BJ (cell line): Measurements from ENCODE around the gene COLEC12. TPM values are rescaled to one million over a fixed set of nuclear protein-coding genes. Genes with fewer than 3 reads are reported as not detected.

Experiments
- CTCF ChIA-PET: fragments of 350-600 bp; formaldehyde crosslinking; extraction: SDS; loops from one replicate; lab custom pipeline; 2021; ENCODE audit warnings: antibody characterized with exemption, inconsistent platforms; lab: Yijun Ruan, JAX
- POLR2A ChIA-PET: fragments of 300-600 bp; sonication (Branson Sonifier 250); formaldehyde crosslinking; extraction: SDS; loops from one replicate; lab custom pipeline; 2021; ENCODE audit warnings: antibody characterized with exemption; lab: Charles Lee
- DNase-seq: peaks from one replicate; pipeline ENCODE4 v3.0.0-alpha.2; 2011; ENCODE audit warnings: low read depth
- H3K27me3 ChIP-seq: 2 replicates; pipeline ENCODE4 v1.6.0; 2011; ENCODE audit warnings: low read length; ENCODE audit not compliant: control insufficient read depth, insufficient read depth
- H3K36me3 ChIP-seq: 2 replicates; pipeline ENCODE4 v1.5.1; 2011; ENCODE audit warnings: low read length; ENCODE audit not compliant: control insufficient read depth, insufficient read depth
- H3K4me3 ChIP-seq: 2 replicates; pipeline ENCODE4 v1.5.1; 2011; ENCODE audit warnings: low read depth, mild to moderate bottlenecking, control low read depth, low read length
- CTCF ChIP-seq: IDR thresholded peaks from 2 replicates; pipeline ENCODE4 v1.5.1; 2011; ENCODE audit warnings: low read depth, mild to moderate bottlenecking, control low read depth, inconsistent platforms, low read length, moderate library complexity; ENCODE audit not compliant: insufficient read depth
- polyA plus RNA-seq: library from polyadenylated mRNA; depleted of rRNA; stranded (reverse); fragments of >200 nt; gene quantifications from 2 replicates; pipeline ENCODE4 v1.2.3, GENCODE V29; 2011

COLEC12 gene
- polyA plus RNA-seq, 1 experiment = 41.1 TPM

GRCh38 chr18:463403-463802 is 37.1 kb downstream of the COLEC12 start:
- ChIA-PET CTCF (no interaction called here), POLR2A (no interaction called here)
- Histone ChIP-seq H3K36me3 (peaks cover 3% of the 10 kb centered on the region; the same call in 1 of the 2 replicates), H3K4me3 (no peak overlapping the region), H3K27me3 (no peaks in the 10 kb centered on the region)
- no peak for DNase-seq
- no peak for TF ChIP-seq CTCF

- no peak for TF ChIP-seq CTCF
- ChIA-PET CTCF (interaction anchor here (1.2 to 1.7 kb wide), 2 partner anchors 35 to 46 kb away, joined by 4 to 5 read pairs; no protein-coding TSS in a partner anchor), POLR2A (no interaction called here)
- no peak for DNase-seq
- no peak overlapping the region for H3K4me3 ChIP-seq
- H3K36me3 ChIP-seq = peaks cover 3% of the 10 kb centered on the region; the same call in 1 of the 2 replicates
- no peaks in the 10 kb centered on the region for H3K27me3 ChIP-seq
Measured at GRCh38 chr18:461762-462161, 38.7 kb downstream of the COLEC12 start.

GRCh38 chr18:460791-461190 is 39.7 kb downstream of the COLEC12 start:
- POLR2A ChIA-PET = no interaction called here
- Histone ChIP-seq H3K36me3 (peaks cover 3% of the 10 kb centered on the region; the same call in 1 of the 2 replicates), H3K4me3 (no peak overlapping the region), H3K27me3 (no peaks in the 10 kb centered on the region)
- TF ChIP-seq CTCF = no peak
- CTCF ChIA-PET = interaction anchor here (1.1 to 1.7 kb wide), 3 partner anchors 17 to 156 kb away, joined by 3 to 5 read pairs (median 5); no protein-coding TSS in a partner anchor
- no peak for DNase-seq

GRCh38 chr18:459814-460593 is 40.5 kb downstream of the COLEC12 start:
- no peak for DNase-seq
- H3K27me3 ChIP-seq = no peaks in the 10 kb centered on the region
- H3K36me3 ChIP-seq = peaks cover 3% of the 10 kb centered on the region; the same call in 1 of the 2 replicates
- H3K4me3 ChIP-seq = no peak overlapping the region
- TF ChIP-seq CTCF = no peak
- CTCF ChIA-PET = interaction anchor here (1.1 to 1.7 kb wide), 3 partner anchors 18 to 156 kb away, joined by 3 to 5 read pairs (median 5); no protein-coding TSS in a partner anchor
- POLR2A ChIA-PET = no interaction called here
